Measurements from ENCODE around the gene TMEM69. TPM values are rescaled to one million over a fixed set of nuclear protein-coding genes. Genes with fewer than 3 reads are reported as not detected.

TMEM69 gene, protein sequence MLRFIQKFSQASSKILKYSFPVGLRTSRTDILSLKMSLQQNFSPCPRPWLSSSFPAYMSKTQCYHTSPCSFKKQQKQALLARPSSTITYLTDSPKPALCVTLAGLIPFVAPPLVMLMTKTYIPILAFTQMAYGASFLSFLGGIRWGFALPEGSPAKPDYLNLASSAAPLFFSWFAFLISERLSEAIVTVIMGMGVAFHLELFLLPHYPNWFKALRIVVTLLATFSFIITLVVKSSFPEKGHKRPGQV
- 6.9 and 10.0 TPM in 2 replicates for total RNA-seq

- DNase-seq (ENCODE audit: low read depth), result peak; percentile 92
- H3K4me3 ChIP-seq (ENCODE audit: low read depth, low read length), result peak within 1 kb of the TSS; percentile 95
- TF ChIP-seq, protein P1, sequence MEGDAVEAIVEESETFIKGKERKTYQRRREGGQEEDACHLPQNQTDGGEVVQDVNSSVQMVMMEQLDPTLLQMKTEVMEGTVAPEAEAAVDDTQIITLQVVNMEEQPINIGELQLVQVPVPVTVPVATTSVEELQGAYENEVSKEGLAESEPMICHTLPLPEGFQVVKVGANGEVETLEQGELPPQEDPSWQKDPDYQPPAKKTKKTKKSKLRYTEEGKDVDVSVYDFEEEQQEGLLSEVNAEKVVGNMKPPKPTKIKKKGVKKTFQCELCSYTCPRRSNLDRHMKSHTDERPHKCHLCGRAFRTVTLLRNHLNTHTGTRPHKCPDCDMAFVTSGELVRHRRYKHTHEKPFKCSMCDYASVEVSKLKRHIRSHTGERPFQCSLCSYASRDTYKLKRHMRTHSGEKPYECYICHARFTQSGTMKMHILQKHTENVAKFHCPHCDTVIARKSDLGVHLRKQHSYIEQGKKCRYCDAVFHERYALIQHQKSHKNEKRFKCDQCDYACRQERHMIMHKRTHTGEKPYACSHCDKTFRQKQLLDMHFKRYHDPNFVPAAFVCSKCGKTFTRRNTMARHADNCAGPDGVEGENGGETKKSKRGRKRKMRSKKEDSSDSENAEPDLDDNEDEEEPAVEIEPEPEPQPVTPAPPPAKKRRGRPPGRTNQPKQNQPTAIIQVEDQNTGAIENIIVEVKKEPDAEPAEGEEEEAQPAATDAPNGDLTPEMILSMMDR (IDR thresholded peaks at IDR 0.05; ENCODE audit: insufficient read depth, low read depth, low read length), result peak; percentile 19
Measured at GRCh38 chr1:45687754-45688740, at the start of gene TMEM69. Gene TMEM69 (plus strand): TSS chr1:45688181. CDS start chr1:45691069, 2,888 bp downstream.

GRCh38 chr1:45640293-45640692, 47.7 kb upstream of the TMEM69 start:
- no peak overlapping the region for H3K4me3 ChIP-seq (ENCODE audit: low read depth, low read length)
- TF ChIP-seq, protein P1 (IDR thresholded peaks at IDR 0.05; ENCODE audit: insufficient read depth, low read depth, low read length), result no peak
- DNase-seq (ENCODE audit: low read depth), result peak; percentile 45

GRCh38 chr1:45643321-45643720, 44.7 kb upstream of the TMEM69 start:
- TF ChIP-seq, protein P1 (IDR thresholded peaks at IDR 0.05; ENCODE audit: insufficient read depth, low read depth, low read length), result no peak
- no peak overlapping the region for H3K4me3 ChIP-seq (ENCODE audit: low read depth, low read length)
- DNase-seq (ENCODE audit: low read depth), result no peak

GRCh38 chr1:45643978-45644377, 44.0 kb upstream of the TMEM69 start:
- TF ChIP-seq, protein P1 (IDR thresholded peaks at IDR 0.05; ENCODE audit: insufficient read depth, low read depth, low read length), result no peak
- no peak for DNase-seq (ENCODE audit: low read depth)
- no peak overlapping the region for H3K4me3 ChIP-seq (ENCODE audit: low read depth, low read length)

- H3K4me3 ChIP-seq (ENCODE audit: low read depth, low read length), result no peak overlapping the region
- no peak for DNase-seq (ENCODE audit: low read depth)
- TF ChIP-seq, protein P1 (IDR thresholded peaks at IDR 0.05; ENCODE audit: insufficient read depth, low read depth, low read length), result no peak
Measured at GRCh38 chr1:45644661-45645060, 43.3 kb upstream of the TMEM69 start.

- TF ChIP-seq, protein P1 (IDR thresholded peaks at IDR 0.05; ENCODE audit: insufficient read depth, low read depth, low read length), result no peak
- DNase-seq (ENCODE audit: low read depth), result no peak
Measured at GRCh38 chr1:45647248-45648021, 40.5 kb upstream of the TMEM69 start.

More at GRCh38 chr1:45647248-45648021, 40.5 kb upstream of the TMEM69 start:
- H3K4me3 ChIP-seq (ENCODE audit: low read depth, low read length), result no peak overlapping the region

All from fibroblast of villous mesenchyme (primary cell).